ENCODE data around the gene PTPN14. TPM values are rescaled to one million over a fixed set of nuclear protein-coding genes. Genes with fewer than 3 reads are reported as not detected.
"Not testable (repeated sequence)": the region's sequence is repeated elsewhere in the genome, so short reads cannot be mapped to it uniquely, and the experiment has no call there.

The PTPN14 gene
- polyA plus RNA-seq, 12 donors: 16.3 to 73.5 (median 19.3) TPM

DNA sequence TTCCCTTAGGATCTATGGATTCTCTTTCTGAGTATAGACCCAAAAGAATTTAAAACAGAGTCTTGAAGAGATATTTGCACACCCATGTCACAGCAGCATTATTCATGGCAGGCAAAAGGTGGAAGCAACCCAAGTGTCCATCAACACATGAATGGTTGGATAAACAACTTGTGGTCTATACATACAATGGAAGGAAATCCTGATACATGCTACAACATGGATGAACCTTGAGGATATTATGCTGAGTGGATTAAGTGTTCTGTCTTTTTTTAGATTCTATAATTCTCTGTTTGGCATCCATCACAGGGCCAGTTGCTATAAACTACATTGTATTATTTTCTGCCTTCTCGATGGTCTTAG is 39.8 kb downstream of the PTPN14 start:
- no peak for DNase-seq

DNA sequence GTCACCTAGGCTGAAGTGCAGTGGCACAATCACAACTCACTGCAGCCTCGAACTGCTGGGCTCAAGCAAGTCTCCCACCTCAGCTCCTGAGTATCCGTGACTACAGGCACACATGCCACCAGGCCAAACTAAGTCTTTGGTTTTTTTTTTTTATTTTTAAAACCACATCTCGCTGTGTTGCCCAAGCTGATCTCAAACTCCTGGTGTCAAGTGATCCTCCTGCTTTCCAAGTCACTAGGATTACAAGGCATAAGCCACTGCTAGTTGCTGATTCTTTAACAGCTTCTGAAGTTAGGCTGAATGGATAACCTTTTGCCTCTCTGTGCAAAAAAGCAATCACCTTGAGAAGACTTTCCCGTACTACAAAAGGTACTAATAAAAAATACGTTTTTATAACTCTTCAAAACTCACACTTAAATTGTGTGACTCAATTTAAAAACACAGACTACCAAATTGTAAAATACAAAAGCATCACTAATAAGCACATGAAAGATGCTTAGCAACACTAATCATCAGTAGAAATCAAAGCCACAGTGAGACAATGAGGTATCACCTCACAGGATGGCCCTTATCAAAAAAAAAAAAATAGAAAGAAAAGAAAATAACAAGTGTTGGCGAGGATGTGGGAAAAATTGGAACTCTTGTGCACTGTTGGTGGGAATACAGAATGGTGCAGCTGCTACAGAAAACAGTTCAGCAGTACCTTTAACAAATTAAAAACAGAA is 40.3 kb downstream of the PTPN14 start:
- DNase-seq: no peak

DNA sequence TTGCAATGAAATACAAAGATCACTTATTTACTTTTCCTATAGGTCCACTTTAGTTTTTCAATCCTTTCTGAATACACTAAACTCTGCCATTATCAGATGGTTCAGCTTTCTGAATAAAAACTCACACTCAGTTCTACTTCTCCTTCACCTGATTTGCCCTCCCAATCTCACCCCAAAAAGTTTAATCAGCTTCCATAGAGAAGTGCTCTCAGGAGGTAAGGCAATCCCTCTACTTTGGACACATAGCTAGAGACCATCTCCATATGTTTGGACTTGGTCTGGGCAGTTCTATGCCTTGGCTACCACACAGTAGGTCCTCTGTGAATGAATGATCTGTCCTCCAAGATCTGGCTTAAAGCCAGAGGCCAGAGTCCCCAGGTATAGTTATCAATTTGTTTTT is 40.9 kb downstream of the PTPN14 start:
- DNase-seq: no peak

DNA sequence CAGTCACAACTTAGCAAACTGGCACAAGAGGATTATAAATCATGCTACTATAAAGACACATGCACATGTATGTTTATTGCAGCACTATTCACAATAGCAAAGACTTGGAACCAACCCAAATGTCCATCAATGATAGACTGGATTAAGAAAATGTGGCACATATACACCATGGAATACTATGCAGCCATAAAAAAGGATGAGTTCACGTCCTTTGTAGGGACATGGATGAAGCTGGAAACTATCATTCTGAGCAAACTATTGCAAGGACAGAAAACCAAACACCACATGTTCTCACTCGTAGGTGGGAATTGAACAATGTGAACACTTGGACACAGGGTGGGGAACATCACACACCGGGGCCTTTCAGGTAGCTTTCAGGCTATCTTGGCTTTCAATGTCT is 41.8 kb downstream of the PTPN14 start:
- DNase-seq: not testable (repeated sequence)

DNA sequence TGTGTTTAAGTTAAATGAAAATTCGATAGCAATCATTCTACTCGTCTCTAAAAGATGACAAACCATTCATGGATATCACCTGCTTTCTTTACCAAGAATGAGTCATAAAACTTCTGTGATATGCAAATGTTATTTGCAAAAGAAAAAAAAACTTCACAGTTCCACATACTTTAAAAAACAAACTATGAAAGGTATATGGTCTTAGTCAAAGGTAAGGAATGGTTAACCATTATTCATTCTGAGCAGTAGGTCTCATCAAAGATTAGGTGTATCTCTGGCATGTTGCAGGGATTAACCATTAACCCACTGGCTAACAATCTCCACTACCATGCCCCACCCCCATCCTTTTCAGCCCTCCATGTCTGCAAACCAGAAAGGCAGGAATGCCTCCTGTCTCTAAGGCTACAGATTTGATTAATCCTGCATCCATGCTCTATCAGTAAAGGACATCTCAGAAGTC is 44.4 kb downstream of the PTPN14 start:
- no peak for DNase-seq

DNA sequence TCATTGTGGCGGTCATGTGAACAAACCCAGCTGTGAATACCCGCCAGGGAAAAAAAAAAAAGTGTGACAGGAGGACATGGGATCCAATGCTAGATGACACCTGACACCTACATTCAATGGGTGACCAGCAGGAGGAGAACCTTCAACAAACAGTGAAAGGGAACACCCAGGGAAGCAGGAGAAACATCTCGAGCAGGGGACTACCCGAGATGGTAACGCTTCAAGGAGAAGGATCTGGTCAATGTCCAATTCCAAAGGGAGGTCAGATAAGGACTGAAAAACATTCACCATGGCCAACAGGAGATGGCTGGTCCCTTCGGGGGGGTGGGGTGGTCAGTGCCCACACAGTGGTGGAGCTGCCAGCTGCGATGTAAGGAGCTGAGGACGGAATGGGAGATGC is 46.3 kb downstream of the PTPN14 start:
- DNase-seq: no peak

DNA sequence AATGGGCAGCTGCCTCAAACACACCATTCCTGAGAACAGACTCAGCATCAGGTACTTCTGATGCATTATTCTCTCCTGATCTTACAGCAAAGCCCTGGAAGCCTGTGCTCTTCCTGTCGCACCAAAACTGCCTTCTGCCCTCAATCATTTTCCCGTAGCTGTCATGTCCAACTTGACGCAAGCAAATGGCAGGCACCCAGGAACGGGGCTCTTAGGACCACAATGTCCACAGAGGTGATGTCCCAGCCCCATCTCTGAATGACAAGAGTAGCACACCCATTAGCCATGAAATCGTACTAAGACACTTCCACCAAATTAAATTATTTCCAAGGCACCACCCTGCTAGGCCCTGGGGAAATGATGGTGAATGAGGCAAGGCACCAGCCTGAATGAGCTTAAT is 47.1 kb downstream of the PTPN14 start:
- no peak for DNase-seq

DNA sequence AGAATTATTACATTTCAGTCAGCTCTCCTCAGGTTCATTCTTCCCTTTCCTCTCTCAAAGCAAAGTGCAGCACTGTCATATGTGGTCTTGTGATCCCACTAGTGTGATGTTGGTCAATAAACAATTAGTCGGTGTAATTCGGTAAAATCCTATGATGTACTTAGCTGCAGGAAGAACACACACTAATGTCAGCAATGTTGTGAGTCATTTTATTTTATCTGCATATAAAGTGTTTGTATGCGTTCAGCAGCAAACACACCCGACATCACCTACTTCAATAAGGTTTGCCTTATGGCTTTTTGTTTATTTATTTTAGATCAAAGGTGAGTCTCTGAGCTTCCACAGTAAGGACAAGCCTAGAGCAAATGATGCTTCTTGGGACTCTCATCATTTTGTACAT is 47.8 kb downstream of the PTPN14 start:
- DNase-seq: no peak

DNA sequence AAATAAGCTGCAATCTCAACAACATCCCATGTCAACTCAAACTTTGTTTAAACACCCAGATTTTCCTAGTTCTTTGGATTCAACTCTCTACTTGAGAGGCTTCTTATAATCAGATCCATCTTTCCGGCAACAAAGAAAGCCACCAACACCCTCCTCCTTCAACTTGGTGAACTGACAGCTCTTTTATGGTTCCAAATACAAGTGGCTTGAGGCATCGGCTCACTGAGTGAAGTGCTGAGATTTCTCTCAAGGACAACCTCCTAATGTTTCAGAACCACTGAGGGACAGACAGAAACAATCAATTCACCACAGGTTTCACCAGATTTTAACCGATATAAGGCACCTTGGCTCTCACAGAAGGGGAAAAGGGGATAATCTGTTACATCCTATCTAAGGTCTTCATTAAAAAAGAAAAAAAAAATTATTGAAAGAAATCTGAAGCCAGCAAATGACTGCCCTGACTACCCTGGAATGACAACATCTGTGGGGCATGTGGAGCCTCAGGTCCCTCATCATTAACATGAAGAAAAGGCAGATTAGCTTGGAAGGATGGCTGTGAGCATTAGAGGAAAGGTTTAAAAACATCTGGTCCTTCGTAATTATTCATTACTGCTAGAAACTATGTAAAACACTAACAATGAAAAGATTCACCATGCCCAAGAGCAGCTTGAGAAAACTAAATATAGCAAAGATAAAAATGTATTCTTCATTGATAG is 50.9 kb downstream of the PTPN14 start:
- no peak for DNase-seq

DNA sequence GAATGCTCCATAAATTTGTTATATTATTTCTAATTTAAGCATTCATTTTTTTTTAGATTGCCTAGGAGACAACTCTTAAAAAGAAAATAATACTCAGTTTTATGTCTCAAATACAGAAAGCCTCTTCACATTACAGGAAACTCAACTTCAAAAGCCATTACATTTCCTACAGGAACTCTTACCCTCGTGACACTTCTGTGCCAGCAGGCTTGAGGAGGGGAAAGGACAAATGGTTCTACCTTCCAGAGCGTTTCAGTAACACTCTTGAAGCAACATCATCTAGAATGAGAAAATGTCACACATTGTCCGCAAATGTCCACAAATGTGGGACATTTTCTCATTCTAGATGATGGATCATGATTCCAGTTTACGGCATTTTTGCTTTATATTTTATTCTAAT is 51.7 kb downstream of the PTPN14 start:
- DNase-seq: no peak

DNA sequence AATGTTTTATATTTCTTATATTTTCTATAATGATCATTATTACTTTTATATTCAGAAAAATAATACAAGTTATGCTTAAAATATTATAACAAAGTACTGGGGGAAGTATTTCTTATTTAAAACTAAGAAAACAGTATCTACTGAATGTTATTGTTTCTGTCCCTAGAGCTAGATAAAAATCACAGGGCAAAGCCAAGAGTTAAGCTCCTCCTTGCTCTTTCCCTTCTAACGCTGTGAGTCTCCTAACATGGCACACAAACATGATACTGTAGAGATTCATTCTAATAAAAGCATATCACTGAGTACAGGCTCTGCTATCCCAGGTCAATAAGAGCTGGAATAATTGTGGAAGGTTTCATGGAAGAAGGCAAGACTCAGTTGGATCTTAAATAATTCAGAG is 53.4 kb downstream of the PTPN14 start:
- no peak for DNase-seq

DNA sequence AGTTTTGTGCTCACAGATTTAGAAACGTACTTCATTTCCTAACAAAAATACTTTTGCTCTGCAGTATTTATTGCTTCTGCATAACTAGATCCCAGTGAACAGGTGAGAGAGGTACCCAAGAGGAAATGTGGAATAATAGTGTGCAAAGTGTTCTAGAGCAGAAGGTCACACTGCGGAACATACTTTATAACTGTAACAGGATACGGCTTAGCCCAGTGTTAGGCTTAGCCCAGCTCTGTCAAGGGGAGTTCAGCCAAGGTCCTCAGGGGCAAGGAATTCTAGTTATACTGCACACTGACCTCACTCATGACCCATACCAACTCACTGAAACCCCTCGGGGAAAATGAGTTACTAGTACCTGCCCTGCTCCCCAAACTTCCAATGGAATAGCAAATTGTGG is 55.3 kb downstream of the PTPN14 start:
- no peak for DNase-seq

DNA sequence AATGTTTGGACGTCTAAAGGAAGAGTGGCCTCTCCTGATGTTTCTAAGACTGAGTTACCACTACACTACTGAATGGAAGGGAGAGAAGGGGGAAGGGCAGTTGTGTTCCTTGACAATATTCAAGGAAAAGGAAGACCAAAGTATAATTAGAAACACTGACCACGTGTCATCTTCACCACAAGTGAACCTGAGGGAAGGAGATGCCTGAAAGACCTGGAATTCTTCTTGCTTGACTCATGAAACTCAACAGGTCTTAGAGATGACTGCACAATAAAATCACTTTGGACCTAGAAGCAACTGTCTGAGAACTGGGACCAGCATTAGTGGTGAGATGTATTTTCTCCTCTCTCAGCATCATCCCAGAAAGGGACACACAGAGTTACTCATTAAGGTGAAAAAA is 56.7 kb downstream of the PTPN14 start:
- DNase-seq: no peak

DNA sequence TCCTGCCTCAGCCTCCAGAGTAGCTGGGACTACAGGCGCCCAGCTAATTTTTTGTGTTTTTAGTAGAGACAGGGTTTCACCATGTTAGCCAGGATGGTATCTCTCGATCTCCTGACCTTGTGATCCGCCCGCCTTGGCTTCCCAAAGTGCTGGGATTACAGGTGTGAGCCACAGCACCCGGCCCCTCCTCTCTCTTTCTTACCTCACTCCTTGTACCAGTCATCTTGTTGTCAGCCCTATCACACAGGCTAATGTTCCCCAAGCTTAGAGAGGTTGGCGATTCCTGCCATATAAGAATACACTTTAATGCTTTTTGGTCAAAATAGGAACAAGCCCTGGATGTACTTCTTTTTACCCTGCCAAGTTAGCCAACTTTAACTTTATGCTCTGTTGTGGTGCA is 57.2 kb downstream of the PTPN14 start:
- not testable (repeated sequence) for DNase-seq

DNA sequence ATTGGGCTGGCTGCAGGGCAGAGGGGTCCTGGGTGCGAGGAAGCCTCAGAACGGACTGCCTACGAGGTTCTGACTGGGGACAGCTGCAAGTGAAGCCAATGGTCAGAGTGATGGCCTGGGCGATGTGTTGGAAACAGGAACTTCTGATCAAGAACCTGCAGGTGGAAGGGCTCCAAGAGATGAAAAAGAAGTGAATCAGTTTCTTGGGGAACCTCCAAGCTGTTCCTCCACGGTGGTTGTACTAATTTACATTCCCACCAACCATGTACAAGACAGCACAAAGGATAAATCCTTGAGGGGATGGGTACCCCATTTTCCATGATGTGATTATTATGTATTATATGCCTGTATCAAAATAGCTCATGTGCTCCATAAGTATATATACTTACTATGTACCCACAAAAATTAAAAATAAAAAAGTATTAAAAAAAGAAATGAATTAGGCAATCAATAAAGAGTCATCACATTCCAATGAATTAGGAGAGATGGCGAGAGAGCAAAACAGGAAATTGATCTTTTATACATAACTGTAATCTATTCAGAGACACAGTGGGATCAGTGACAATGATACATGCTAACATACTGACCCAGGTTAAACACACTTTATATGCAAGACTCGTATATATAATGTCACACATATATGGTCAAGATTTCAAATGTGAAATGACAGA is 58.1 kb downstream of the PTPN14 start:
- DNase-seq: no peak

DNA sequence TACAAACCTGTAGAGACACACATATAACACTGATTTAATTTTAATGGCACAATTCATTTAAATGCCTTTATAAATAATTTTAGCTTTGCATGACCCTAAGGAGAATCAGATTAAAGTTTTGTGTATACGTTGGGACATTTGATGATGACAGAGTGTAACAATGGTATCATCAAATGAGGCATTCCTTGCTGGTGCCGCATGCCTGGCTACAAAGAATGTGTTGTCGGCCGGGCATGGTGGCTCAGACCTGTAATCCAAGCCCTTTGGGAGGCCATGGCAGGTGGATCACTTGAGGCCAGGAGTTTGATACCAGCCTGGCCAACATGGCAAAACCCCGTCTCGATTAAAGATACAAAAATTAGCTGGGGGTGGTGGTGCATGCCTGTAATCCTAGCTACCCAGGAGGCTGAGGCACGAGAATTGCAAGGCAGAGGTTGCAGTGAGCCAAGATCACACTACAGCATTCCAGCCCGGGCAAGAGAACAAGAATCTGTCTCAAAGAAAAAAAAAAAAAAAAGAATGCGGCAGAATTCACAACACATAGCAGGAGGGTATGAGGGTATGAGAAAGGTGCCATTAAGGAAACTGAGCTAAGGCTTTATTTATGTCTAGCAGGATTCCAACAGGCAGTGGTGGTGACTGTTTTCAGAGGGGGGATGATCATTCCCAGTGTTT is 58.9 kb downstream of the PTPN14 start:
- DNase-seq: no peak

DNA sequence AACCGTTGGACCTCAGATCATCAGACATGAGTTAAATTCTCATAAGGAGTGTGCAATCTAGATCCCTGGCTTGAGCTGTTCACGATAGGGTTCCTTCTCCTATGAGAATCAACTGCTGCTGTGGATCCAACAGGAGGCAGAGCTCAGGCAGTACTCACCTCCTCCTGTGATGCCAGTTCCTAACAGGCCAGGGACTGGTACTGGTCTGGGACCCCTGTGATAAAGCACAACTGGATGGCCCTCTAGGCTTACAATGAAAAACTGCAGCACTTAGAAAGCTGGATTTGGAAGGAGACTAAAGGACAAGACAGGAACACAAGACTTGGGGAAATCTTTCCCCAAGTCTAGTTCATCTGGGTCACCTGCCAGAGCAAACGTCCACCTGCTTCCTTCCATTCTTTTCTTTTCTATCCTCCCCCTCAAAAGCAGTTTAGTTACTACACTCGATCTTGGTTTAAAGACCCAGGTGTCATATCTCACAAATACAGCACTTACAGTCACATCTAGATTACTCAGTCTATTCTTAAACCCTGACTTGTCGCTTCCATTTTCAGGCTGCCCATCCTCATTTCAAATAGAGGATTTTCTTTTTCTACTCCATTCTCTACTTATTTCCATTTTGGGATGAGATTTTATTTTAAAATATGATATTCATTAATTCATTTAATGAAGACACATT is 59.8 kb downstream of the PTPN14 start:
- no peak for DNase-seq

DNA sequence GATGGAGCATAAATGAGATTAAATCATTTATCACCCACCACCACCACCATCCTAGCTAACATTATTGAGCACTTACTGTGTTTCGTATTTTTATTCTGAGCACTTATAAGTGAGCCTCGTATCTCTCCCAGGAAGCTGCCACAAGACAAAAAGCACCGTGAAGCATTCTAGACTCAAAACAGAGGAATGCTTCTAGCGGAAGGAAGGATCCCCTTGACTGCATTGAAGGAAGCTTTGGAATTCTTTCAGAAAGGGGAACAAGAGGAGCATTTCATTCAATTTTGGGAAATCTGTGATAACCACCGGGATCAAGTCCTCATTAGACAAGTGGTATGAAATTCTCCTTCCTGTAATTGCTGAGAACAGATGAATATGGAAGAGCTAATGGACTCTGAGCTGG is 66.3 kb downstream of the PTPN14 start:
- DNase-seq: no peak

DNA sequence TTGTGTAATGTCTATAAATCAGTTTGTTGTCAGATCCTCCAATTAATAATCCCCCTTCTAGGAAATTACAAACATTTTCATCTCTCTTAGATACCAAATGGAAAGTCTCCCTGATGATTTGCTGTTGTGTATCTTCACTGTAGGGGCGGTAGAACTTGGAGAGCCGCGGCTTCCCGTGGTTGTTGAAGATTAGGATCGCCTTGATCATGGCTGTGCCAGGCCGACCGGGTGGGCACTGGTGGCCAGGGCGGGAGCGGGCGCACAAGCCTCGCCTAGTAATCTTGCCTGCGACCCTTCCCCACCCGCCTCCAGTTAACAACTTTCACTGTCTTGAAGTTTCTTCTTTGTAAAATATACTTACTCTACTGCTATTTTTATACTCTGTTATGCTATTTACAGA is 68.2 kb downstream of the PTPN14 start:
- not testable (repeated sequence) for DNase-seq

DNA sequence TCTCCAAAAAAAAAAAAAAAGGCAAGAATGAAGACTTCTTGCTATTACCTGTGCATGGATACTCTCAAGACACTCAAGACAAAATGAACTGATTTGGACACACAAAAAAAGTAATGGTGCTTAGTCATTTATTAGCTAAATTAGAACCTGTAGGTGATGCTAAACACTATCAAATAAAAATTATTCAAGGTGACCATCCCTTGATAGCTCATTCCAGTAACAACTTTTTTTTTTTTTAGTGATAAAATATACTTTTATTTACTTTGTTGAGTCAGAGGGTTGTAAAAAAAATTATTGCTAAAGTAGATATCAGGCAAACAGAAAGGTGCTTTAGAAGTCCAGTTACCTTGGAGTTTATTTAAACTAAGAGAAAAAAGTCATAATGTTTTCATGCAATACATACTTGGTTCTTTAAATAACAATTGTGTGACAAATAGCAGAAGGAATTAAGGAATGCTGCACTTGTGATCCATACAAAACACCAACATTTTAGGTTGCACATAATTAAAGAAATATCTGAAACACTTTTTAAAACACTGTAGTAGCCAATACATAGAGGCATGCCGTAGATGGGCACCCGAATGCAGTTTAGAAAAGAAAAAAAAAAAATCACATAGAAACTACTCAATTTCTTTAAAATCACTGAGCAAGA is 69.3 kb downstream of the PTPN14 start:
- not testable (repeated sequence) for DNase-seq

Measured in muscle of arm (tissue), 12 donors.